Hepatocyte (in vitro differentiated cells): Measurements from ENCODE around the gene LAG3. TPM values are rescaled to one million over a fixed set of nuclear protein-coding genes. Genes with fewer than 3 reads are reported as not detected.

Experiments used
- DNase-seq: peaks from one replicate; pipeline ENCODE4 v3.0.0-alpha.2; 2016; ENCODE audit warnings: low spot score
- H2AFZ ChIP-seq: fragments of 200-600 bp; sonication (generic); 2 replicates; pipeline ENCODE4 v1.6.0; 2016; ENCODE audit warnings: antibody characterized with exemption, mild to moderate bottlenecking
- H3K27ac ChIP-seq: fragments of 200-600 bp; sonication (generic); 2 replicates; pipeline ENCODE4 v1.5.1; 2016; ENCODE audit warnings: mild to moderate bottlenecking
- H3K27me3 ChIP-seq: fragments of 200-600 bp; sonication (generic); 2 replicates; pipeline ENCODE4 v1.6.1; 2016
- H3K36me3 ChIP-seq: fragments of 200-600 bp; sonication (generic); replicated peaks from 2 replicates; pipeline ENCODE4 v1.5.1; 2016; ENCODE audit warnings: low read depth; ENCODE audit not compliant: insufficient read depth
- H3K4me1 ChIP-seq: fragments of 200-600 bp; sonication (generic); 2 replicates; pipeline ENCODE4 v1.5.1; 2016; ENCODE audit warnings: mild to moderate bottlenecking, moderate library complexity; ENCODE audit not compliant: insufficient read depth
- H3K4me2 ChIP-seq: fragments of 200-600 bp; sonication (generic); 2 replicates; pipeline ENCODE4 v1.6.0; 2016
- H3K4me3 ChIP-seq: fragments of 200-600 bp; sonication (generic); 2 replicates; pipeline ENCODE4 v1.5.1; 2016; ENCODE audit warnings: mild to moderate bottlenecking
- H3K79me2 ChIP-seq: fragments of 200-600 bp; sonication (generic); 2 replicates; pipeline ENCODE4 v1.6.0; 2017; ENCODE audit warnings: mild to moderate bottlenecking
- H3K9me2 ChIP-seq: fragments of 200-600 bp; sonication (generic); replicated peaks from 2 replicates; pipeline ENCODE4 v1.6.0; 2017; ENCODE audit warnings: mild to moderate bottlenecking; ENCODE audit not compliant: insufficient read depth
- H3K9me3 ChIP-seq: fragments of 200-600 bp; sonication (generic); 2 replicates; pipeline ENCODE4 v1.5.1; 2016; ENCODE audit warnings: low read depth, mild to moderate bottlenecking
- H4K20me1 ChIP-seq: fragments of 200-600 bp; sonication (generic); 2 replicates; pipeline ENCODE4 v1.6.0; 2016; ENCODE audit warnings: mild to moderate bottlenecking; ENCODE audit not compliant: insufficient read depth, poor library complexity, severe bottlenecking
- EZH2 ChIP-seq: fragments of 200-600 bp; sonication (generic); IDR thresholded peaks from 2 replicates; pipeline ENCODE4 v1.6.1; 2016; ENCODE audit warnings: antibody characterized with exemption, mild to moderate bottlenecking, borderline replicate concordance
- EZH2phosphoT487 ChIP-seq: fragments of 200-600 bp; sonication (generic); IDR thresholded peaks from one replicate; pipeline ENCODE4 v1.6.1; 2018; ENCODE audit warnings: antibody characterized with exemption, mild to moderate bottlenecking, low read depth, moderate library complexity; ENCODE audit not compliant: unreplicated experiment, severe bottlenecking
- WGBS: methylation state at CpG from one replicate; pipeline ENCODE4 v1.1.6; 2016; ENCODE audit warnings: low lambda C conversion rate; ENCODE audit errors: missing lambda C conversion rate; 5-methylcytosine and 5-hydroxymethylcytosine counted together
- polyA plus RNA-seq: library from polyadenylated mRNA; unstranded; fragments of >200 nt; fragmentation: Nextera tagmentation; extraction: Ambion mirVana; gene quantifications from 2 replicates; pipeline ENCODE4 v1.2.1, GENCODE V29; 2016
- total RNA-seq: library from RNA; depleted of rRNA; stranded (reverse); fragments of >200 nt; gene quantifications from 2 replicates; pipeline ENCODE4 v1.2.3, GENCODE V29; 2014
- TF ChIP-seq, protein P1 (sequence below): fragments of 200-600 bp; sonication (generic); IDR thresholded peaks from 2 replicates; pipeline ENCODE4 v1.5.1; 2016; ENCODE audit warnings: antibody characterized with exemption, mild to moderate bottlenecking; ENCODE audit not compliant: poor library complexity

The LAG3 gene
- total and polyA plus RNA-seq, 2 experiments from 2014 or later = 0.70 to 0.91 TPM

DNA sequence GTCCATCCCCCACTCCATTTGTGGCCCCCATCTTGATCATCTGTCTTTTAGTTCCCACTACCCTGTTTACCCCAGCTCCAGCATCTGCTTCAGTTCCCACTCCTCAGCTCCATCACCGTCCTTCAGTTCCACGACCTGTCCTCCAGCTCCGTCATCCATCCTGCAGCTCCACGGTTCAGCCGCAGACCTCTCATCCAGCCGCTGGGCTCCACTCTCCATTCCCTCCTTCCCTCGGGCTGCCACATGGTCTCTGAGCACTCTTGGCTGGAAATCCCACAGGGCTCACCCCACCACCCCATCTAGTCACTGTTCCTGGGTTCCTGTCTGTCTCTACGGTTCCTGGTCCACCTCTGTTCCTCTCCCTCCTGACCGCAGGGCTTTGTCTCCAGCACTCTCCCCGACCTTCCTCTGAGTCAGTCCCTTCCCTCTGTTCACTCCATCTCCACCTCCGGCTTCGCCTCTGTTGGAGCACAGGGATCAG is 52.6 kb downstream of the LAG3 start:
- Histone ChIP-seq H3K4me2 (peak overlapping the region; percentile 75), H3K9me3 (no peaks in the 10 kb centered on the region), H3K27ac (no peak overlapping the region), H3K36me3 (no peaks in the 10 kb centered on the region), H4K20me1 (no peaks in the 10 kb centered on the region), H3K27me3 (peaks cover 5% of the 10 kb centered on the region), H3K79me2 (peaks cover 6% of the 10 kb centered on the region), H3K9me2 (no peaks in the 10 kb centered on the region), H2AFZ (no peak overlapping the region), H3K4me1 (peaks cover 14% of the 10 kb centered on the region), H3K4me3 (no peak overlapping the region)
- TF ChIP-seq EZH2phosphoT487 (no peak), EZH2 (no peak)
- TF ChIP-seq, protein P1, sequence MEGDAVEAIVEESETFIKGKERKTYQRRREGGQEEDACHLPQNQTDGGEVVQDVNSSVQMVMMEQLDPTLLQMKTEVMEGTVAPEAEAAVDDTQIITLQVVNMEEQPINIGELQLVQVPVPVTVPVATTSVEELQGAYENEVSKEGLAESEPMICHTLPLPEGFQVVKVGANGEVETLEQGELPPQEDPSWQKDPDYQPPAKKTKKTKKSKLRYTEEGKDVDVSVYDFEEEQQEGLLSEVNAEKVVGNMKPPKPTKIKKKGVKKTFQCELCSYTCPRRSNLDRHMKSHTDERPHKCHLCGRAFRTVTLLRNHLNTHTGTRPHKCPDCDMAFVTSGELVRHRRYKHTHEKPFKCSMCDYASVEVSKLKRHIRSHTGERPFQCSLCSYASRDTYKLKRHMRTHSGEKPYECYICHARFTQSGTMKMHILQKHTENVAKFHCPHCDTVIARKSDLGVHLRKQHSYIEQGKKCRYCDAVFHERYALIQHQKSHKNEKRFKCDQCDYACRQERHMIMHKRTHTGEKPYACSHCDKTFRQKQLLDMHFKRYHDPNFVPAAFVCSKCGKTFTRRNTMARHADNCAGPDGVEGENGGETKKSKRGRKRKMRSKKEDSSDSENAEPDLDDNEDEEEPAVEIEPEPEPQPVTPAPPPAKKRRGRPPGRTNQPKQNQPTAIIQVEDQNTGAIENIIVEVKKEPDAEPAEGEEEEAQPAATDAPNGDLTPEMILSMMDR = no peak
- 36% methylated on average over 12 of the region's 12 CpGs for WGBS
- DNase-seq = no peak

DNA sequence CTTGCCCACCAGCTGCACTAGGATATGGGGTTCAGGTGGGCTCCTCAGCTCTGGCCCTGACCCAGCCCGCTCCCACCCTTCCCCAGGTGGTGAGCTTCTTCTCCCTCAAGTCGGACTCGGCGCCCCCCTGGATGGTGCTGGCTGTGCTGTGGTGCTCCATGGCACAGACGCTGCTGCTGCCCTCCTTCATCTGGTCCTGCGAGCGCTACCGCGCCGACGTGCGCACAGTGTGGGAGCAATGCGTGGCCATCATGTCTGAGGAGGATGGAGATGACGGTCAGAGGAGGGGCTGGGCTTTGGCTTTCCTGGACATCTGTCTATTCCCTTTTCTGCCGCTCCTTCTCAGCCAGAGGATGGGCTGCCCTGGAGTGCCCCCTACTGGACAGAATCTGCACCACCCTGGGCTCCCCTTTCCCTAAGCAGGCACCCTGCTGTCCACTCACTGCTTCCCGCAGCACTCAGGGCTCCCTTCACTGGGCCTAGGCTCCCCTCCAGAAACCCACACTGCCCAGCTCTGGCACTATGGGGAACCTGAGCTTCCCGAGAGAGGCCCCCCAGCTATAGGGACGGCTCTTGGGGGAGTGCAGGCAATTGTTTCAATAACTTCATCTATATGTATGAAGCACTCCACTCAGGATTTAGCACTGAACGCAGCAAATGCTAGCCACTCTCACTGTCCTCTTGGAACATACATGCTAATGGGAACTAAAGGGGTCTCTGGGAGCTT is 53.2 kb downstream of the LAG3 start:
- Histone ChIP-seq H3K27ac (no peak overlapping the region), H3K4me3 (no peak overlapping the region), H2AFZ (no peak overlapping the region), H3K9me2 (no peaks in the 10 kb centered on the region), H3K4me1 (peaks cover 11% of the 10 kb centered on the region), H3K79me2 (peaks cover 6% of the 10 kb centered on the region), H4K20me1 (no peaks in the 10 kb centered on the region), H3K9me3 (no peaks in the 10 kb centered on the region), H3K4me2 (peak overlapping the region; percentile 75), H3K36me3 (no peaks in the 10 kb centered on the region), H3K27me3 (peaks cover 5% of the 10 kb centered on the region)
- WGBS = 13% methylated on average over 19 of the region's 19 CpGs
- TF ChIP-seq EZH2phosphoT487 = no peak
- TF ChIP-seq, protein P1 = peak; percentile 88
- peak; percentile 92 for DNase-seq

DNA sequence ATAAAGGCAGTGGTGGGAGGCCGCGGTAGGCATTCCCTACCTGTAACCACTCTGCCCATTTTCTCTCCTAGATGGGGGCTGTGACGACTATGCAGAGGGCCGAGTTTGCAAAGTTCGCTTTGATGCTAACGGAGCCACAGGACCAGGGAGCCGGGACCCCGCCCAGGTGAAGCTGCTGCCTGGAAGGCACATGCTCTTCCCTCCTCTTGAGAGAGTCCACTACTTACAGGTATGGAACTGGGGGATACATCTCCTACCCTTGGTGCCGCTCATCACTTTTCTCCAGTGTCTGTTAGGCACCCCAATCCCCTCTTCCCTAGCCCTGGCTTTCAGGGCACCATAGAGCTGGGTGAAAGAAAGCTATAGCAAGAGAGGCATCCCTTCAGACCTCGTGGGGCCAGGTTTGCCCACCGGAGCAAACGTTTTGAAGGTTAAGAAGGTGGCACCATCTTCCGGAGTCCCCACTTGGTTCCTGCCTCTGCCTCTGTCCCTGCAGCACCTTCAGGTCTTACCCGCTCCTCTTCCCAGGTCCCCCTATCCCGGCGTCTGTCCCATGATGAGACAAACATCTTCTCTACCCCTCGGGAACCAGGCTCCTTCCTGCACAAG is 53.9 kb downstream of the LAG3 start:
- Histone ChIP-seq H3K9me3 (no peaks in the 10 kb centered on the region), H3K4me1 (peaks cover 4% of the 10 kb centered on the region), H3K27me3 (peaks cover 5% of the 10 kb centered on the region), H2AFZ (no peak overlapping the region), H3K9me2 (no peaks in the 10 kb centered on the region), H4K20me1 (no peaks in the 10 kb centered on the region), H3K36me3 (no peaks in the 10 kb centered on the region), H3K4me3 (no peak overlapping the region), H3K79me2 (peaks cover 6% of the 10 kb centered on the region), H3K4me2 (no peak overlapping the region), H3K27ac (no peak overlapping the region)
- DNase-seq = no peak
- WGBS = 88% methylated on average over 17 of the region's 17 CpGs
- no peak for TF ChIP-seq EZH2phosphoT487
- TF ChIP-seq EZH2 = no peak
- TF ChIP-seq, protein P1 = no peak
